ENCODE measurements around the gene LDB2. TPM values are rescaled to one million over a fixed set of nuclear protein-coding genes. Genes with fewer than 3 reads are reported as not detected.

LDB2 gene
- total RNA-seq, 4 donors from 2014 or later: 3.9 to 43.7 (median 7.8) TPM

DNA sequence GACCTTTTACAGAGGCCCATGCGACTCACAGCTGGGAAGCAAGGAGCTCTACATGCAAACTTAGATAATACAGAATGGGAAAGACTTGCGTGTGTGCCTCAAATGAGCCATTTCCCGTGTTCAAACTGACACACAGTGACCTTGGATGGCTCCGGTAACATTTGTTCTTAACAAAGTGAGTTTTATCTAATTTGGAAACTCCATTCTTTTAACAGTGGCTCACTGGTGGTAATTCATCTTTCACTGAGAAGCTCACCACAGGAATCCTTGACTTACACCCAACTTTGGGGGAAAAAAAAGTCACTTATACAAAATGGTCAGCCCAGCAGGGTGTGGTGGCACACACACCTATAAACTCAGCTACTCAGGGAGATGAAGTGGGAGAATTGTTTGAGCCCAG lies 190.6 kb downstream of the LDB2 start:
- TF ChIP-seq POLR2A (IDR thresholded peaks at IDR 0.05): no peak
- TF ChIP-seq, protein P1, sequence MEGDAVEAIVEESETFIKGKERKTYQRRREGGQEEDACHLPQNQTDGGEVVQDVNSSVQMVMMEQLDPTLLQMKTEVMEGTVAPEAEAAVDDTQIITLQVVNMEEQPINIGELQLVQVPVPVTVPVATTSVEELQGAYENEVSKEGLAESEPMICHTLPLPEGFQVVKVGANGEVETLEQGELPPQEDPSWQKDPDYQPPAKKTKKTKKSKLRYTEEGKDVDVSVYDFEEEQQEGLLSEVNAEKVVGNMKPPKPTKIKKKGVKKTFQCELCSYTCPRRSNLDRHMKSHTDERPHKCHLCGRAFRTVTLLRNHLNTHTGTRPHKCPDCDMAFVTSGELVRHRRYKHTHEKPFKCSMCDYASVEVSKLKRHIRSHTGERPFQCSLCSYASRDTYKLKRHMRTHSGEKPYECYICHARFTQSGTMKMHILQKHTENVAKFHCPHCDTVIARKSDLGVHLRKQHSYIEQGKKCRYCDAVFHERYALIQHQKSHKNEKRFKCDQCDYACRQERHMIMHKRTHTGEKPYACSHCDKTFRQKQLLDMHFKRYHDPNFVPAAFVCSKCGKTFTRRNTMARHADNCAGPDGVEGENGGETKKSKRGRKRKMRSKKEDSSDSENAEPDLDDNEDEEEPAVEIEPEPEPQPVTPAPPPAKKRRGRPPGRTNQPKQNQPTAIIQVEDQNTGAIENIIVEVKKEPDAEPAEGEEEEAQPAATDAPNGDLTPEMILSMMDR (IDR thresholded peaks at IDR 0.05): no peak
- no peak overlapping the region for H3K27ac ChIP-seq
- DNase-seq: no peak
- H3K4me1 ChIP-seq: no peaks in the 10 kb centered on the region
- no peaks in the 10 kb centered on the region for H3K36me3 ChIP-seq
- H3K9me3 ChIP-seq: no peaks in the 10 kb centered on the region
- no peak overlapping the region for H3K4me3 ChIP-seq
- H3K27me3 ChIP-seq: no peaks in the 10 kb centered on the region

DNA sequence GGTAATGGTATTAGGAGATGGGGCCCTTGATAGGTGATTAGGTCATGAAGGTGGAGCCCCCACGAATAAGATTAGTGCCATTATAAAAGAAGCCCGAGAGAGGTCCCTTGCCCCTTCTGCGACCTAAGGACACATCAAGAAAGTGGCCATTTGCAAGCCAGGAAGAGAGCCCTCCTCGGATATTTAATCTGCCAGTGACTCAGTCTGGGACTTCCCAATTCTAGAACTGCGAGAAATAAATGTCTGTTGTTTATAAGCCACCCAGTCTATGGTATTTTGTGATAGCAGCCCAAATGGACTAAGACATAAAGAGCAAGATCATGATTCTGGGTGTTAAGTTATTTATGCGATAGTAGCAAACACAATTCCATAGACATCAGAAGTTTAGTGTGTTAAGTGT lies 192.2 kb downstream of the LDB2 start:
- H3K27me3 ChIP-seq: no peaks in the 10 kb centered on the region

DNA sequence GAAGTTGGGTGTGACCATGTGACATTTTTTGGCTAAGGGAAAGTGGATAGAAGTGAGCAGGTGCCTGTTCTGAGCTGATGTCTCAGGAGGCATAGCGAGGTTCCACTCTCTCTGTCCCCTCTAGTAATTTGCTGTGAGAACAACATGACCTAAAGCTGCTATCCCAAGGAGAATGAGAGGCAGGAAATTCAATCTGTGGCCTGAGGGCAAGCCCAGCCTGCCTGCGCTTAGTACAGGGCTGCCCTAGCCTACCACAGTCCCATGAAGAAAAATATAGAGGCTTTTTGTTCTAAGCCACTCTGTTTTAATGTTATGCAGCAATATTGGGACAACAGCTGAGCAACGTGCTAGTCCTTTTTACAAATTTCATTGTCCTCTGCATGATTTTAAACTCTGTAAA lies 193.1 kb downstream of the LDB2 start:
- H3K27ac ChIP-seq: no peak overlapping the region
- no peak overlapping the region for H3K4me3 ChIP-seq
- no peaks in the 10 kb centered on the region for H3K27me3 ChIP-seq
- no peak for TF ChIP-seq POLR2A (IDR thresholded peaks at IDR 0.05)
- TF ChIP-seq, protein P1 (IDR thresholded peaks at IDR 0.05): no peak
- no peaks in the 10 kb centered on the region for H3K9me3 ChIP-seq
- no peaks in the 10 kb centered on the region for H3K36me3 ChIP-seq
- no peaks in the 10 kb centered on the region for H3K4me1 ChIP-seq
- DNase-seq: no peak

More for the DNA sequence above, 192.2 kb downstream of the LDB2 start:
- no peak for TF ChIP-seq POLR2A (IDR thresholded peaks at IDR 0.05)
- TF ChIP-seq, protein P1 (IDR thresholded peaks at IDR 0.05): no peak
- Histone ChIP-seq H3K36me3 (no peaks in the 10 kb centered on the region), H3K4me3 (no peak overlapping the region), H3K27ac (no peak overlapping the region), H3K9me3 (no peaks in the 10 kb centered on the region), H3K4me1 (no peaks in the 10 kb centered on the region)
- DNase-seq: no peak

DNA sequence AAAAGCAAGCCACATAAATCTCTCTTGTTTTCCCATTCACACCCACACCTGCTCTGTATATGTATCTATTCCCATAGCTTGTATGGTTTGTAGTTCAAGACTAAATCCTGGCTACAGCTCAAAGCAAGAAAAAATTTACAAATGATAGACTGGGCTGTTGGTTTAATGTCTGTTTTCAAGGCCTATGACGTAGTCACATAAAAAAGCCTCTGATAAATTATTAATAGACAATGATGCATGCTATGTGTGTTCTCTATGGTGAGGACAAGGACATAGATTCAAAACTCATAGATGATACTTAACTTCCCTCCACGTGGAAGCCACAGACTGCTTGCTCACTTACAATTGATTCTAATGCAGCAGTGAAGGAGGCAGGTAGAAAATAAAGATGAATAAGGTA lies 194.0 kb downstream of the LDB2 start:
- Histone ChIP-seq H3K27ac (no peak overlapping the region), H3K4me3 (no peak overlapping the region), H3K27me3 (no peaks in the 10 kb centered on the region), H3K36me3 (no peaks in the 10 kb centered on the region), H3K4me1 (no peaks in the 10 kb centered on the region), H3K9me3 (no peaks in the 10 kb centered on the region)
- TF ChIP-seq, protein P1 (IDR thresholded peaks at IDR 0.05): no peak
- no peak for TF ChIP-seq POLR2A (IDR thresholded peaks at IDR 0.05)
- no peak for DNase-seq

DNA sequence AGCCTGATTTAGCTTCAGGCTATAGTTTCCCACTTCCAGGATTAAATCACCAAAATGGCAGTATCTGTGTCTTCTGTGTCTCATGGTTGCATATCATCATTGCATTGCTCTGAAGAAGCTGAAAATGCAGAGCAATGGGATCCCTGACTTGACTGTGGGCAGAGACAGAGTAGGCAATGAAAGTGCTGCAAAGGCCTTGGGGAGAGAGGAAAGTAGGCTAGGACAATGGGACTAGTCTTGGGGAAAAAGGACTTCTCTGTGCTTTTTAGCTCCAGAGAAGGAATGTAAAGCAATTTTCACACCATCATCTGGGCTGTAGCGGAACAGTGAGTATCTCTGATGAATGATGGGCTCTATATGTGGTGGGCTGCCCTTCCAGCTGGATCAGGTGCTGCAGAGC lies 202.5 kb downstream of the LDB2 start:
- no peak for TF ChIP-seq POLR2A (IDR thresholded peaks at IDR 0.05)
- TF ChIP-seq, protein P1 (IDR thresholded peaks at IDR 0.05): no peak
- Histone ChIP-seq H3K36me3 (no peaks in the 10 kb centered on the region), H3K4me3 (no peak overlapping the region), H3K4me1 (no peaks in the 10 kb centered on the region), H3K9me3 (no peaks in the 10 kb centered on the region), H3K27ac (no peak overlapping the region), H3K27me3 (no peaks in the 10 kb centered on the region)
- no peak for DNase-seq

DNA sequence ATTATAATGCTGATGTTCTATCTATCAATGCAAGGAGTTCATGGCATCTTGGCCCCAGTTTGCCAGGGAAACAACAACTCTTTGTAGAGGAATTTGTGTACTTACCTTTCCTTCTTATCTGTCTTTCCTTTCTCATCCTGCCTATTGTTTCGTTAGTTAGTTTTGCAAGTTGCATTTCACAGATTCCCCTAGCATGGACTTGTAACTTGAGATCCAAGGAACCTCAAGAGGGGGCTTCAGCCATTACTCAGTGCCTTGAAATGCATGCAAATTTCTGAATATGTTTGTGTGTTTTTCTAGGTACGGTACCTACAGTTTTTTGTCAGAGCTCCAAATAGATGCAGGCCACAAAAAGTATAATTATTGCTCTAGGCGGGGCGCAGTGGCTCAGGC lies 203.6 kb downstream of the LDB2 start:
- Histone ChIP-seq H3K27me3 (no peaks in the 10 kb centered on the region), H3K4me3 (no peak overlapping the region), H3K36me3 (no peaks in the 10 kb centered on the region), H3K9me3 (no peaks in the 10 kb centered on the region), H3K27ac (no peak overlapping the region), H3K4me1 (no peaks in the 10 kb centered on the region)
- no peak for DNase-seq
- TF ChIP-seq POLR2A (IDR thresholded peaks at IDR 0.05): no peak
- TF ChIP-seq, protein P1 (IDR thresholded peaks at IDR 0.05): no peak
